Occipital lobe (tissue), 2 donors: ENCODE measurements around the gene PLEKHM1. TPM values are rescaled to one million over a fixed set of nuclear protein-coding genes. Genes with fewer than 3 reads are reported as not detected.
"Not testable (repeated sequence)": the region's sequence is repeated elsewhere in the genome, so short reads cannot be mapped to it uniquely, and the experiment has no call there.

Experiments
- DNase-seq: peaks from one replicate; lab custom pipeline; 2025; lab: John Stamatoyannopoulos, UW
- total RNA-seq: library from RNA; depleted of rRNA; stranded (reverse); fragments of >200 nt; gene quantifications from one replicate; pipeline ENCODE4 v1.2.3, GENCODE V29; 2014

Gene PLEKHM1
- total RNA-seq, 1 donor from 2014 or later, result 18.7 TPM

GRCh38 chr17:45441526-45442310 is 48.8 kb downstream of the PLEKHM1 start:
- no peak for DNase-seq

- DNase-seq, result not testable (repeated sequence)
Observed at GRCh38 chr17:45440839-45441515, 49.5 kb downstream of the PLEKHM1 start.

DNA sequence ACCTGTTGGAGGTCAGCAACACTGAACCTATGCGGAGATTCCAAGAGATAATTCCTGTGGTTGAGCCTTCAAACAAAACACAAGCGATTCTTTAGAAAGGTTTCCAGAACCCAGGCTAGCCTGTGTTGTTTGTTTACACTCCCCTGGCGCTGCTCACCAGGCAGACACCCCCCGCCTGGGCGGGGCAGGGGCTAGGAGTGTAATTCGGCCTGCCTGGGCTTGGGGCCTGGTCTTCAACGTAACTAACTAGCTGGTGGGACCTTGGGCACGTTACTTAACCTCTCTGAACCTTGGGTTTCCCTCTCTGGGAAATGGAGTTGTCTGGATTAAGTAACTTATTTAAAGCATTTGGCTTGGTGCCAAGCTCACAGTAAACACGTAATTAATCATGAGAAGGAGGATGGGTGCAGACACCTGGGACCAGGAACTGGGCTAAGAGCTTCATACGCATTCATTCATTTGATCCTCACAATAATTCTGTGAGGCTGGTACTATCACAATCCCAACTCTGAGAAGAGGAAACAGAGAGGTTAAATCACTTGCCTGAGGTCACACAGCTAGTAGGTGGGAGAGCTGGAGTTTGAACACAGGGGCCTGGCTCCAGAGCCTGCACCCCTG is 50.3 kb downstream of the PLEKHM1 start:
- DNase-seq, result no peak

DNA sequence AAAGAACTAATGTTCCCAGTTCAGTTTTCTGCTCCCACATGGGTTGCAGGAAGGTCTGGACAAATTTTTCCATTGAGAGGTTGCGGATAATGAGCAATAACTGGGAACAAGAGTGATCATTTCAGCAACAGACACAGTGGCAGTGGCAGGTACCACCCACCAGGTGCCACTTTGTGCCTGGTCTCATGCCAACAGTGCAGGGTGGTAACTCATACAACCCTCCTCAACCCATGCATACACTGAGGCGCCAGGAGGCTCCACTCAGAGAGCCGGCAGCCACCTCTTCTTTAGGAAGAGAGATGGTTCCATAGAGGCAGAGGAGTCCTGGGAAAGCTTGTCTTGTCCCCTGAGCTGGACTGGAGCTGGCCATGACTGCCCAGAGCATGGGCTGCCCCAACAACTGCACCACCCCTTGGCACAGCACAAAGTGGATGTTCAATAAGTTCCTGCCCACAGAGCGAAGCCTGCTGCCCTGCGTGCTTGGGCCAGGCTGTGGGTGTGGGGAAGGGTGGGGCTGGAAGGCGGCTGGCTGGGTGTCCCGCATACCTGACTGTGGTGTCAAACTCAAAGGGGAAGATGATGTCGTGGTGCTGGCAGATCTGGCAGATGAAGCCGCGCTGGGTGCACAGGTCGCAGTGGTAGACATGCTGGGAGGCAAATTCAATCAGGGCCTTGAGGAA is 51.5 kb downstream of the PLEKHM1 start:
- no peak for DNase-seq

DNA sequence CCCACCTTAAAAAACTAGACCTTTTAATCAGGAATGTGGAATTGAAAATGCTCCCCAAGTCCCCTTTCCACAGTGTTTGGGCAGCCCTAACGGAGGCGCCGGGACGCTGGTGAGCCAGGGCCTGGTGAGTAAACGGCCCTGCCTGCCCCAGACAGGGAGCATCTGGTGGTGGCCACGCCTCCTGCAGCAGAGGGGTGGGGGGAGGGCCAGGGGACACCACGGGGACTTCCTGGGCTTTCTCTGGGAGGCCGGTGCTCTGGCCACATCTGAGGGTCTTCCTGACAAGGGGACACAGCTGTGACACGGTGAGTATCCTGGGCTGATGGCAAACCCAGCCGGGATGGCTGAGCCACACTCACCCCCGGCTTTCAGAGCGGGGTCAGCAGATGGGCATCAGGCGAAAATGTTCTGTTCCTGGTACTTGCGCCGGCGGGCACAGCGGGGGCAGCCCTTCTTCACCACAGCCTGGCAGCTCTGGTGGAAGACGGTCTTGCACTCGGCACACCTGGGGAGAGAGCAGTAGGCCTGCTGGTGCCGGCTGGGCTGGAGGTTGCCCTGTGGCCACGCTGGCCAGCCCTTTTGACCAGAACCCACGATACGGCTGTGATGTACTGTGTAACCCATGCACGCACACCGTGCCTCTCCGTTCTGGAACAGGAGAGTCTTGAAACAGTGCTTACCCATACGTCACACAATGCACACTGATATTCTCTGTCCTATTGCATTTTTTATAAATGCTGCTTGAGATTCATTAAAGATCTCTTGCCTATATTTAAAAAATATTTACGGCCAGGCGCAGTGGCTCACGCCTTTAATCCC is 52.8 kb downstream of the PLEKHM1 start:
- DNase-seq, result no peak

DNA sequence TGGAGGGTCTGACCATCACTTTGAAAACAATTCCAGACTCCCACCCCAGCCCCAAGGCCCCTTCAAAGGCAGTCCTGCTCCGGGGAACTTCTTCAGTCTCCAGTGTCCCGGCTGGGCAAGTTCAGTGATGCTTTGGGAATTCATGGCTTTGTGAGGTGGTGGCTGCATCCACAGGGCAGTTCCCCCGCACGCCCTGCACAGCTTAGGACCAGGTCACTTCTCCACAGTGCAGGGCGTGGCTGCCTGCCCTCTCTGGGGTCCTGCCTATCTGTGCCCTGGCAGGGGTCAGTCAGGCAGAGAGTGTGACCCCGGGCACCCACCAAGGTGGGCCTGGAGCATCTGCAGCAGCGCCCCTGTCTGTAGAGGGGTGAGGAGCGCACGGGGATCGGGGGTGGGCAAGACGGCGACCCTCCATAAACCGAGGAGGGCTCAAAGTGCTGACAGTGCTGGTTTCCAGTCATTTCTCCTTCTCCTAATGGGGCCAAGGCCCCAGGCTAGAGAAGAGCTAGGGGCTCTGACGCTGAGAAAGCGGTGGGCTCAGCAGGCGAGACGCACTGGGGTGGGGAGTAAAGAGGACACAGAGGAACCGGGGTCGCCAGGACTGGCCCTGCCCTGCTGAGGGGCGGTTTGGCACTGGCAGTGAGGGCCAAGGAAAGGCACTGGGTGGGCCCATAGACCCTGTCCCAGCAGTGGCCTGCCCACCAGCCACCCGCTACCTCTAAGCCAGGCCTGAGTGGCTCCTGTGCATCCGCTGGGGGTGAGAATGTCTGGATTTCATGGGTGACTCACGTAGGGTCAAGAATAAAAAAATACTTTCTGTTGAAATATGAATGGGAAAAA is 53.7 kb downstream of the PLEKHM1 start:
- no peak for DNase-seq

DNA sequence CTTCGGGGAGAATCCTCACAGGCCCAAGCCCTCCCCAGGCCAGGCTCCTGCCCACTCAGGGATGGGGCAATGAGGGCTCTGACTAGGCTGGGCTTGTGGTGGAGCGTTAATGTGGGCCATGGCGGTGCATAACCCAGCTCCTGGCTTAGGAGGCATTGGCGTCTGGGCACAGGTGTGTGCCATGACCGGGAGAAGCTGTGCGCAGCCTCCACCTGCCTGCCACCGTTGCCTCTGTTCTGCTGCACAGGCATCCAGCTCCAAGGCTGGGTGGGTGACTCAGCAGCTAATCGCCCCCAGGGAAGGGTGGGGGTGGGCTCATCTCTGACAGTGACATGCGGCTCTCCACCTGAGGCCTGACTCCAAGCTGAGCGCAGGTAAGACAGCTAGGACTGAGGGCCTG is 54.4 kb downstream of the PLEKHM1 start:
- no peak for DNase-seq

- no peak for DNase-seq
Observed at GRCh38 chr17:45435481-45435880, 55.0 kb downstream of the PLEKHM1 start.

- no peak for DNase-seq
Observed at GRCh38 chr17:45433159-45433535, 57.4 kb downstream of the PLEKHM1 start.

- no peak for DNase-seq
Observed at GRCh38 chr17:45432405-45433158, 57.9 kb downstream of the PLEKHM1 start, which contains the start of gene ARHGAP27. Gene ARHGAP27, minus strand, starts transcription at chr17:45432870. Its CDS starts 2,591 bp downstream, at chr17:45430279.

- peak; percentile 36 for DNase-seq
Observed at GRCh38 chr17:45431531-45432404, 58.8 kb downstream of the PLEKHM1 start.

- no peak for DNase-seq
Observed at GRCh38 chr17:45430738-45431530, 59.6 kb downstream of the PLEKHM1 start.

- no peak for DNase-seq
Observed at GRCh38 chr17:45430006-45430737, 60.3 kb downstream of the PLEKHM1 start.

DNA sequence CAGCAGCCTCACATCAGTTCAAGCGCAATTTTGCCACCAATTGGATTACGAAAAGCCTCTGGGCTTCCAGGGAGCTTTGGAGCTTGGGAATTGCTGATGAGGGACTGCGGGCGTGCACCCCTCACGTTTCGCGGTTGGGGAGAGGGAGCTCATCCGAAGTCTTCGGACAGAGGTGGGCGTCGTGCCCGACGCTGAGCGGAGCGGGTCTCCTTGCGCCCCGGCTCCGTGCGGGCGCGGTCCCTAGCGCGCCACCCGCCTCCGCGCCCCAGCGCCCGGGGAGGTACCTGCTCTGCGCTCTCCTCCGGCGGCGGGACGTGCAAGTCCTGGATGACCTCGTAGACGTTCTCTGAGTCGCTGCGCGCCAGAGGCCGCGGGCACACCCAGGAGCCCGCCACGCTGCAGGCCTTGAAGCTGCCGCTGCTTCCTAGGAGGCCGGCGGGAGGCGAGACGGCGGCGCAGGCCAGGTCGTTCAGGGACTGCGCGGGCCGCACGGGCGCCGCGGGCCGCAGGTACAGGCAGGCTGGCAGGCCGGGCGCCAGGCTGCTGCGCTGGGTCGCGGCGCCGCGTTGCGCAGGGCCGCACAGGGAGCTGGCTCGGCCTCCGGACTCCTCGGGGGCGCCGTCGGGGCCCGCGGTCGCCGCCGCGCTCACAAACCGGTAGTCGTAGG is 61.0 kb downstream of the PLEKHM1 start:
- peak; percentile 20 for DNase-seq

DNA sequence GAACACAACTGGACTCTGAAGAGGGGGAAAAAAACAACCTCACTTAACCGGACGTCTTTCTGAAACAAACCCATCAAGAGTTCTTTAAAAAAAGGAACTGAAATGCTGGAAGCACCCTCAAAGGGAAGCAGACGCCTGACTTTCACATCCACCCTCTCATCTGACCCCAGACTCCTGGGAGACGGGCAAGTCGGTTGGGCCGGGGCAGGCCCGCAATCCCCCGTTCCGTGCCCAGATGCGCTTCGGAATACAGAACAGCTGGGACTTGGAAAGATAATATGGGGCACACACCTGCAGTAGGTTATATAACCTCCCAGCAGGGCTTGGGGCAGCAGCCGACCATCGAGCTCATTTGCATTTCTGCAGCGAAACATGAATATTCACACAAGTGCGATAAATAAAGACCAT is 61.6 kb downstream of the PLEKHM1 start:
- DNase-seq, result no peak

DNA sequence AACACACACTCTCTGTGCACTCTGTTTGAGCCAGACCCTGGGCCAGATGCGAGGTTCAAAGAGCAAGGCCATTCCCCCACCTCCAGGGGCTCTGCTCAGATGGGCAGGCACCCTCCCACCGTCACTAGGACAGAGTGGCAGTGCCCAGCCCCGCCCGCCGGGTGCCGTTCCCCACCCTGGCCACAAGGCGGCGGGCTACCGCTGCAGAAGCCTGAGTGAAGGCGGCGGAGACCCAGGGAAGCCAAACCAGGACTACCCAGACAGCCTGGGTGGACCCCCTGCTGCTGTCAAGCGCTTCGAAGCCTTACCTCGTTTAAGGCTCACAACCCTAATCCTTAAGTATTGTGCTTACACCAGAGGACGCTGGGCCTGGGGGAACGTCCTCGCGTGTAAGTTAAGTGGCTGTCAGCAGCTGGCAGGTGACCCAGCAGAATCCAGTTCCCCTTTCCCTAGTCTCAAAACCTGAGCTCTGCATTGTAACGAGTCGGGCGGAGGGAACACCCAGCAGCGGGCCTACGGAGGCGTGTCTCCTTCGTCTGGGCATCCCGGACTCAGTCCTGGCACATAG is 62.4 kb downstream of the PLEKHM1 start:
- DNase-seq, result peak; percentile 50
